Upper lobe of right lung (tissue), 1 donor: ENCODE measurements around the gene MRPS11. TPM values are rescaled to one million over a fixed set of nuclear protein-coding genes. Genes with fewer than 3 reads are reported as not detected.

ENCODE experiments used
- ATAC-seq: fragments of 200-7000 bp; cut with Tn5 transposase; one replicate; pipeline ENCODE4 v1.9.1; 2020; ENCODE audit warnings: mild to moderate bottlenecking, moderate library complexity
- DNase-seq: peaks from one replicate; pipeline ENCODE4 v3.0.0-alpha.2; 2020
- H3K27ac ChIP-seq: fragments of 200-600 bp; one replicate; pipeline ENCODE4 v1.8.0; 2022
- H3K27me3 ChIP-seq: fragments of 200-600 bp; one replicate; pipeline ENCODE4 v1.8.0; 2022; ENCODE audit warnings: mild to moderate bottlenecking
- H3K36me3 ChIP-seq: fragments of 200-600 bp; one replicate; pipeline ENCODE4 v1.8.0; 2022
- H3K4me1 ChIP-seq: fragments of 200-600 bp; one replicate; pipeline ENCODE4 v1.8.0; 2022
- H3K4me3 ChIP-seq: fragments of 200-600 bp; one replicate; pipeline ENCODE4 v1.8.0; 2022; ENCODE audit warnings: mild to moderate bottlenecking
- H3K9me3 ChIP-seq: fragments of 200-600 bp; one replicate; pipeline ENCODE4 v1.8.0; 2022
- CTCF ChIP-seq: fragments of 200-600 bp; IDR thresholded peaks from one replicate; pipeline ENCODE4 v1.8.0; 2022; ENCODE audit warnings: antibody characterized with exemption
- intact Hi-C: fragments of 100-400 bp; cut with DNase I; formaldehyde crosslinking; loops from one replicate; pipeline ENCODE4 v1.11.0; 2022
- total RNA-seq: library from RNA; stranded (reverse); fragmentation: NEBNext Ultra II Directional; extraction: Animal tissue kit (Norgen Biotek cat#: 25700); gene quantifications from one replicate; pipeline ENCODE4 v1.2.1, GENCODE V29; 2021
- donor health status: DM: no; HTN: yes; CAD: no; lungs with severe emphysema.

MRPS11 gene
- total RNA-seq, 1 donor from 2014 or later: 33.7 TPM

GRCh38 chr15:88504445-88504844, 36.9 kb downstream of the MRPS11 start:
- H3K4me3 ChIP-seq: no peak overlapping the region
- no peak for TF ChIP-seq CTCF
- ATAC-seq (no peak), DNase-seq (no peak)
- intact Hi-C loops: no loop called here
- no peaks in the 10 kb centered on the region for H3K4me1 ChIP-seq
- no peaks in the 10 kb centered on the region for H3K9me3 ChIP-seq
- peaks cover 32% of the 10 kb centered on the region for H3K36me3 ChIP-seq
- H3K27me3 ChIP-seq: no peaks in the 10 kb centered on the region
- no peak overlapping the region for H3K27ac ChIP-seq

GRCh38 chr15:88505721-88506120, 38.2 kb downstream of the MRPS11 start:
- no peaks in the 10 kb centered on the region for H3K9me3 ChIP-seq
- no peak for TF ChIP-seq CTCF
- H3K27me3 ChIP-seq: no peaks in the 10 kb centered on the region
- H3K4me1 ChIP-seq: no peaks in the 10 kb centered on the region
- intact Hi-C loops: no loop called here
- DNase-seq: no peak
- peaks cover 42% of the 10 kb centered on the region for H3K36me3 ChIP-seq
- H3K4me3 ChIP-seq: no peak overlapping the region
- no peak overlapping the region for H3K27ac ChIP-seq
- ATAC-seq: no peak

GRCh38 chr15:88506628-88507027, 39.1 kb downstream of the MRPS11 start:
- no peak for TF ChIP-seq CTCF
- Histone ChIP-seq H3K4me1 (no peaks in the 10 kb centered on the region), H3K27me3 (no peaks in the 10 kb centered on the region), H3K9me3 (no peaks in the 10 kb centered on the region), H3K4me3 (no peak overlapping the region), H3K36me3 (peaks cover 49% of the 10 kb centered on the region), H3K27ac (no peak overlapping the region)
- DNase-seq: no peak
- intact Hi-C loops: no loop called here
- no peak for ATAC-seq

GRCh38 chr15:88509321-88509720, 41.8 kb downstream of the MRPS11 start:
- no peak for DNase-seq
- Histone ChIP-seq H3K9me3 (no peaks in the 10 kb centered on the region), H3K27me3 (no peaks in the 10 kb centered on the region), H3K4me3 (no peak overlapping the region), H3K27ac (no peak overlapping the region), H3K4me1 (no peaks in the 10 kb centered on the region), H3K36me3 (peaks cover 57% of the 10 kb centered on the region)
- no peak for TF ChIP-seq CTCF
- intact Hi-C loops: no loop called here
- ATAC-seq: no peak

GRCh38 chr15:88509964-88510363, 42.5 kb downstream of the MRPS11 start:
- ATAC-seq: no peak
- intact Hi-C loops: no loop called here
- H3K36me3 ChIP-seq: peaks cover 58% of the 10 kb centered on the region
- no peaks in the 10 kb centered on the region for H3K9me3 ChIP-seq
- no peak for DNase-seq
- no peaks in the 10 kb centered on the region for H3K27me3 ChIP-seq
- no peak overlapping the region for H3K27ac ChIP-seq
- no peaks in the 10 kb centered on the region for H3K4me1 ChIP-seq
- TF ChIP-seq CTCF: no peak
- H3K4me3 ChIP-seq: no peak overlapping the region

GRCh38 chr15:88511161-88511560, 43.7 kb downstream of the MRPS11 start:
- no peak for TF ChIP-seq CTCF
- no peaks in the 10 kb centered on the region for H3K27me3 ChIP-seq
- no peak for ATAC-seq
- no peak overlapping the region for H3K27ac ChIP-seq
- H3K9me3 ChIP-seq: no peaks in the 10 kb centered on the region
- peaks cover 66% of the 10 kb centered on the region for H3K36me3 ChIP-seq
- no peaks in the 10 kb centered on the region for H3K4me1 ChIP-seq
- intact Hi-C loops: no loop called here
- no peak for DNase-seq
- H3K4me3 ChIP-seq: no peak overlapping the region
